ENCODE results near the gene ARVCF. TPM values are rescaled to one million over a fixed set of nuclear protein-coding genes. Genes with fewer than 3 reads are reported as not detected.

The ARVCF gene
- total and polyA plus RNA-seq, 12 donors: 22.2 to 58.9 (median 32.1) TPM

DNA sequence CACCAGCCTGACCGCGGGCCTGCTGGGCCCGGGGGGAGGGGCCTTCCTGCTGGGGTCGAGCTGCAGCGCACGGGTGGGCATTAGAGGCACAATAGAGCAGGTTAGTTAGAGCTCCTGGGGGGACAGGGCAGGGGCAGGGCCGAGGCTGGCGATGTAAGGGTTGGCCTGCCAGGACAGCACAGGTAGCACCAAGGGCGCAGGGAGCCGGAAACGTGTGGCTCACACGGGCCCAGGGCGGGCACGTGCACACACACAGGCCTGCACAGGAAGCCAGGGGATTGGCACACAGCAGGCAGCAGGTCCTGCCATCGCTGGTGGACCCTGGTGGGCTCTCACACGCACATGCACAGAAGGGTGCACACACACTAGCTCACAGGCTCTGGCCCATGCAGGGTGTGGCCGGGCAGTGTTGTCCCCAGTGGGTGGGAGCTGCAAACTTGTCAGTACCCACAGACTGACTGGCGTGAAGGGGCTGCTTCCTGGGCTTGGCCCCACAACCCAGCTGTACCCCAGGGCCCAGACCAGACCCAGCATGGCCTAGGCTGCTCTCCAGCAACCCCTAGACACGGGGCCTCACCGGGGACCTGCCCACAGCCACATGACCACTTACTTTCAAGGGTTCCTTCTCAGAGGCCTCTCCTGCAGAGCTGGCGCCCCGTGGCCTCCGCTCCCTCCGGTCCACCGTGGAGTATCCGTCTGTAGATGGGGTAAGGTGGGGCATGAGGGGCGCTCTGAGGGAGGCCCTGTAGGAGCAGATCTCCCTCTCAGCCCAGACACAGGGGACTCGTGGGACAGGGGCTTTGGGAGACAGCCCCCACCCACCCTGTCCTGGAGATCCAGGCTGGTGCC lies 45.1 kb downstream of the ARVCF start:
- H3K9me3 ChIP-seq: no peaks in the 10 kb centered on the region
- DNase-seq (no peak), ATAC-seq (peak in 5 of 8 donors; percentile 2 to 11 (median 6))
- WGBS, 2 donors: 69 to 72% methylated on average over 28 of the region's 28 CpGs
- H3K27me3 ChIP-seq: no peaks in the 10 kb centered on the region
- intact Hi-C loops (cut with DNase I): loop anchor here in 5 of 10 donors (2.0 to 10.0 kb wide), 2 partner anchors 41 to 153 kb away; no protein-coding TSS in a partner anchor
- H3K4me1 ChIP-seq: peaks cover 0 to 27% (median 8%) of the 10 kb centered on the region in 9 donors
- H3K4me3 ChIP-seq: no peak overlapping the region
- H3K36me3 ChIP-seq: peaks cover 0 to 81% (median 34%) of the 10 kb centered on the region in 9 donors
- TF ChIP-seq, protein P1, sequence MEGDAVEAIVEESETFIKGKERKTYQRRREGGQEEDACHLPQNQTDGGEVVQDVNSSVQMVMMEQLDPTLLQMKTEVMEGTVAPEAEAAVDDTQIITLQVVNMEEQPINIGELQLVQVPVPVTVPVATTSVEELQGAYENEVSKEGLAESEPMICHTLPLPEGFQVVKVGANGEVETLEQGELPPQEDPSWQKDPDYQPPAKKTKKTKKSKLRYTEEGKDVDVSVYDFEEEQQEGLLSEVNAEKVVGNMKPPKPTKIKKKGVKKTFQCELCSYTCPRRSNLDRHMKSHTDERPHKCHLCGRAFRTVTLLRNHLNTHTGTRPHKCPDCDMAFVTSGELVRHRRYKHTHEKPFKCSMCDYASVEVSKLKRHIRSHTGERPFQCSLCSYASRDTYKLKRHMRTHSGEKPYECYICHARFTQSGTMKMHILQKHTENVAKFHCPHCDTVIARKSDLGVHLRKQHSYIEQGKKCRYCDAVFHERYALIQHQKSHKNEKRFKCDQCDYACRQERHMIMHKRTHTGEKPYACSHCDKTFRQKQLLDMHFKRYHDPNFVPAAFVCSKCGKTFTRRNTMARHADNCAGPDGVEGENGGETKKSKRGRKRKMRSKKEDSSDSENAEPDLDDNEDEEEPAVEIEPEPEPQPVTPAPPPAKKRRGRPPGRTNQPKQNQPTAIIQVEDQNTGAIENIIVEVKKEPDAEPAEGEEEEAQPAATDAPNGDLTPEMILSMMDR (IDR thresholded peaks at IDR 0.05): no peak
- H3K27ac ChIP-seq: peak overlapping the region in 3 of 10 donors; percentile 7 to 26 (median 15)

DNA sequence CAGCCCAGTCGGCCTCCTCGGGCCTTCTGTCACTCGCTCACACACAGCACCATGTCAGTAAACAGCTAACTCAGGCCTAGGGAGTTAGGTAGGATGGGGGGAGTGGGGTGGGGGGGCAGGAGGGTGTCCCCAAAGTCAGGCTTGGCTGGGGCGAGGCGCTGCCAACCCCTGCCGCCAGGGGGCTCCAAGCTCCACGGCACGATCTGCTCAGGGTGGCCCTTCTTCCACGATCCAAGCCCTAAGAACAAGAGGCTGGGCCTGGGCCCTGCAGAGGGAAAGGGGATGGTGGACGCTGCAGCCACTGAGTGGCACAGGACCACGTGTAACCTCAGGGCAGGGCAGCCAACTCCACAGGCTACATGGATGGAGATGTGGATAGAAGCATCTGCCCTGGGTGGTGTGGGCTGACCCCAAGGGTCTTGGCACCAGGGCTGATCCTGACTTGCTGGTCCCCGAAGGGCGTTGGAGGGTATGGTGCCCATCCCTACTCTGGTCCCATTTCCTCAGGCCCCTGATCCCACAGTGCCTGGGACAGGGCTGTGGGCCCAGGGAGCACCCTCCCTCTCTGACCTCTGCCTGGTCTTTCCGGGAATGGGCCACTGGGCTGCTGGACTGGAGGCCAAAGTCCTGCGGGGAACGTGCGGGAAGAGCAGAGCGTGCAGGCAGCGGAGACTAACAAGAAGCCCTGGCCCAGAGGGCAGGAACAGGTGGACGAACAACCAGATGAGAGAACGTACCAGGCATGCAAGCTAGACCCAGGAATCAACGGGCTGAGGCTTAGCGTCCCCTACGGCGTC lies 45.9 kb downstream of the ARVCF start:
- peaks cover 0 to 85% (median 31%) of the 10 kb centered on the region in 9 donors for H3K36me3 ChIP-seq
- H3K4me3 ChIP-seq: no peak overlapping the region
- no peaks in the 10 kb centered on the region for H3K27me3 ChIP-seq
- 55 to 61% methylated on average over 25 of the region's 25 CpGs for WGBS, 2 donors
- H3K27ac ChIP-seq: peak overlapping the region in 3 of 10 donors; percentile 15 to 17 (median 15)
- DNase-seq (peak; percentile 50 to 76), ATAC-seq (peak; percentile 63 to 83 (median 78))
- TF ChIP-seq, protein P1 (IDR thresholded peaks at IDR 0.05): peak; percentile 90 to 100 (median 95)
- H3K4me1 ChIP-seq: peaks cover 0 to 24% (median 8%) of the 10 kb centered on the region in 9 donors
- H3K9me3 ChIP-seq: no peaks in the 10 kb centered on the region
- intact Hi-C loops (cut with DNase I): loop anchor here (1.0 to 10.0 kb wide), 4 partner anchors 42 to 154 kb away; no protein-coding TSS in a partner anchor

DNA sequence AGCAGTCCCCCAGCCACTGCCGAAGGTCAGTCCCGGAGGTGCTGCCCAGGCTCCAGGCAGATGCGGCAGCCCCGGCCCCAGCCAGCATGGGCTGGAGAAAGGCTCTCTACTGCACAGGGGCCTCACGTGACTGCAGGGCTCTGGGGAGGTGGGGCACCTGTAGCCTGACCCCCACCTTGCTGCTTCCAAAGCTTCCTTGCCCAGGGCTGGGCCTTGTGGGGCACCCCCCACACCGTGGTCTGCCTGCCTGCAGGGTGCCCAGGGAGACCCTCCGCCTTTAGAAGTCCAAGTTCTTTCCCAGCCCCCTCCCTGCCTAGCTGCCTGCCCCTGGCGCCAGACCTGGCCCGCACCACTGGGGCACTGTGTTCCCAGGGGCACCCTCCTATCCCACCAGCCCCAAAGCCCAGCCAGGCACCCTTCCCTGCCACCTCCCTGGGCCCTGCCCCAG lies 46.6 kb downstream of the ARVCF start:
- no peak overlapping the region for H3K4me3 ChIP-seq
- H3K36me3 ChIP-seq: peaks cover 0 to 91% (median 35%) of the 10 kb centered on the region in 9 donors
- H3K9me3 ChIP-seq: no peaks in the 10 kb centered on the region
- ATAC-seq (peak in 5 of 8 donors; percentile 1 to 12 (median 4)), DNase-seq (no peak)
- H3K27me3 ChIP-seq: no peaks in the 10 kb centered on the region
- intact Hi-C loops (cut with DNase I): loop anchor here (1.0 to 10.0 kb wide), 4 partner anchors 42 to 155 kb away; no protein-coding TSS in a partner anchor
- 76 to 78% methylated on average over 9 of the region's 9 CpGs for WGBS, 2 donors
- peak overlapping the region in 2 of 10 donors; percentile 15 for H3K27ac ChIP-seq
- TF ChIP-seq, protein P1 (IDR thresholded peaks at IDR 0.05): no peak
- H3K4me1 ChIP-seq: peaks cover 0 to 18% (median 8%) of the 10 kb centered on the region in 9 donors

All from heart right ventricle (tissue), 16 donors.